H1 (cell line): ENCODE results near the gene WWP2.

Experiments
- POLR2A ChIP-seq, 2 experiments: IDR thresholded peaks; 1 replicate in 1 of 2; 2 replicates in 1 of 2; pipeline ENCODE4 v1.6.1; 2011; ENCODE audit warnings: low read depth in 2 of 2, low read length in 2 of 2, mild to moderate bottlenecking in 2 of 2; ENCODE audit errors: control extremely low read depth in 1 of 2
- TF ChIP-seq, protein P1 (sequence below), 3 experiments: IDR thresholded peaks; 1 replicate in 2 of 3; 2 replicates in 1 of 3; pipeline versions ENCODE4 v1.5.1 to v1.6.1; 2011; ENCODE audit warnings: low read length in 3 of 3, mild to moderate bottlenecking in 3 of 3, inconsistent platforms in 2 of 3, low read depth in 1 of 3, moderate library complexity in 1 of 3; ENCODE audit not compliant: insufficient read depth in 1 of 3; ENCODE audit errors: control extremely low read depth in 1 of 3

DNA sequence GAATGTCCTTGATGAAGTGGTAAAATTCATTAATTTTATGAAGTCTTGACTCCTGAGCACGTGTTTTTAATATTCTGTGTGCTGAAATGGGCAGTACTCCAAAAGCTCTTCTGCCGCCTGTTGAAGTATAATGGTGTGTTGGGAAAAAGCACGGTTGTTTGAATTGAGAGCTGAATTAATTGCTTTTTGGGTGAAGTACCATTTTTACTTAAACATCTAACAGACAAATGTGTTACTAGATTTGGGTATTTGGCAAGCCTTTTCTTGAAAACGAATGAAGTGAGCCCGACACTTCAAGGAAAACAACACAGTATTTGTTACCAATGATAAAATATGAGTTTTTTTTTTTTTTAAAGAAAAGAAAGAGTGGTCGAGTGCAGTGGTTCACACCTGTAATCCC, 22.5 kb downstream of the WWP2 start:
- no peak for TF ChIP-seq POLR2A (IDR thresholded peaks at IDR 0.05; ENCODE audit: control extremely low read depth in 1 of 2, low read depth in 2 of 2, low read length in 2 of 2)
- TF ChIP-seq, protein P1, sequence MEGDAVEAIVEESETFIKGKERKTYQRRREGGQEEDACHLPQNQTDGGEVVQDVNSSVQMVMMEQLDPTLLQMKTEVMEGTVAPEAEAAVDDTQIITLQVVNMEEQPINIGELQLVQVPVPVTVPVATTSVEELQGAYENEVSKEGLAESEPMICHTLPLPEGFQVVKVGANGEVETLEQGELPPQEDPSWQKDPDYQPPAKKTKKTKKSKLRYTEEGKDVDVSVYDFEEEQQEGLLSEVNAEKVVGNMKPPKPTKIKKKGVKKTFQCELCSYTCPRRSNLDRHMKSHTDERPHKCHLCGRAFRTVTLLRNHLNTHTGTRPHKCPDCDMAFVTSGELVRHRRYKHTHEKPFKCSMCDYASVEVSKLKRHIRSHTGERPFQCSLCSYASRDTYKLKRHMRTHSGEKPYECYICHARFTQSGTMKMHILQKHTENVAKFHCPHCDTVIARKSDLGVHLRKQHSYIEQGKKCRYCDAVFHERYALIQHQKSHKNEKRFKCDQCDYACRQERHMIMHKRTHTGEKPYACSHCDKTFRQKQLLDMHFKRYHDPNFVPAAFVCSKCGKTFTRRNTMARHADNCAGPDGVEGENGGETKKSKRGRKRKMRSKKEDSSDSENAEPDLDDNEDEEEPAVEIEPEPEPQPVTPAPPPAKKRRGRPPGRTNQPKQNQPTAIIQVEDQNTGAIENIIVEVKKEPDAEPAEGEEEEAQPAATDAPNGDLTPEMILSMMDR (IDR thresholded peaks at IDR 0.05; ENCODE audit: control extremely low read depth in 1 of 3, insufficient read depth in 1 of 3, low read depth in 1 of 3, low read length in 3 of 3), result no peak
